Thymus (tissue), 11 donors: ENCODE results near the gene GYPC. TPM values are rescaled to one million over a fixed set of nuclear protein-coding genes. Genes with fewer than 3 reads are reported as not detected.

Experiments used
- DNase-seq, 9 donors: peaks; one replicate each; pipeline ENCODE4 v3.0.0-alpha.2; 2013; ENCODE audit warnings: low spot score in 9 of 9, low read depth in 6 of 9, missing footprints in 1 of 9
- H3K27ac ChIP-seq, 2 donors: one replicate each; pipeline ENCODE4 v1.5.1; 2013; ENCODE audit warnings: control low read depth in 1 of 2, low read depth in 1 of 2, low read length in 1 of 2, mild to moderate bottlenecking in 1 of 2, moderate library complexity in 1 of 2
- H3K27me3 ChIP-seq, 2 donors: one replicate each; pipeline ENCODE4 v1.5.1; 2013; ENCODE audit warnings: low read length in 1 of 2; ENCODE audit not compliant: control insufficient read depth in 2 of 2, insufficient read depth in 1 of 2
- H3K36me3 ChIP-seq, 2 donors: one replicate each; pipeline ENCODE4 v1.5.1; 2013; ENCODE audit warnings: low read length in 1 of 2, mild to moderate bottlenecking in 1 of 2, moderate library complexity in 1 of 2; ENCODE audit not compliant: control insufficient read depth in 2 of 2, insufficient read depth in 2 of 2
- H3K4me1 ChIP-seq, 2 donors: one replicate each; pipeline ENCODE4 v1.5.1; 2013; ENCODE audit warnings: low read length in 2 of 2; ENCODE audit not compliant: control insufficient read depth in 2 of 2, insufficient read depth in 2 of 2
- H3K4me3 ChIP-seq, 2 donors: one replicate each; pipeline ENCODE4 v1.5.1; 2013; ENCODE audit warnings: low read length in 2 of 2, control low read depth in 1 of 2, mild to moderate bottlenecking in 1 of 2
- H3K9me3 ChIP-seq, 2 donors: one replicate each; pipeline ENCODE4 v1.5.1; 2013; ENCODE audit warnings: low read length in 1 of 2, mild to moderate bottlenecking in 1 of 2; ENCODE audit not compliant: control insufficient read depth in 2 of 2, insufficient read depth in 1 of 2
- WGBS: extraction: QIAGEN DNeasy Blood & Tissue Kit; methylation state at CpG from one replicate; pipeline ENCODE4 v1.1.7; 2013; 5-methylcytosine and 5-hydroxymethylcytosine counted together
- polyA plus RNA-seq: library from polyadenylated mRNA; stranded (reverse); fragments of 200-250 nt; gene quantifications from one replicate; pipeline ENCODE4 v1.2.3, GENCODE V29; 2013
- total RNA-seq: library from RNA; stranded (reverse); fragments of 120-200 nt; gene quantifications from one replicate; pipeline ENCODE4 v1.2.4, GENCODE V29; 2013
- donor health status: healthy.

GYPC gene
- total and polyA plus RNA-seq, 2 donors = 83.2 to 136 TPM

DNA sequence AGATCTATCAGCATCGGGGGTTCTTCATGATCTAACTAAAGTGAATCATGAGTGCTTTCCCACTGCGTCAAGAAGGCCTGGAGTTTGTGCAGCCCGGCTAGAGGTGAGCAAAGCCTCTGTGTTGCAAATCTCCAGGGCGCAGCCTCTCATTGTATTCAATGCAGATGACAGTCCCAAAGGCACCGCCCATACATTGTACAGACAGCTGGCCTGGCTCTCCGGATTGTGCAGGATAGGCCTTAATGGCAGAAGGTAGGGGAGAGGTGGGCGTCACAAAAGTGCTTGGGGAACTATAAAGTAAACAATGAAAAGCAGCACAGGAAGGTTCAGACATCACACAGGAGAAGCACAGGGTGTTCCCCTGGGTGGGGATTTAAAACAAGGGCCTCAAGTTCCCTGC is 907 bp upstream of the GYPC start:
- H3K4me3 ChIP-seq = no peak overlapping the region
- H3K9me3 ChIP-seq = no peaks in the 10 kb centered on the region
- H3K36me3 ChIP-seq = no peaks in the 10 kb centered on the region
- no peaks in the 10 kb centered on the region for H3K27me3 ChIP-seq
- 96% methylated on average over 7 of the region's 7 CpGs for WGBS
- H3K4me1 ChIP-seq = peaks cover 21 to 43% of the 10 kb centered on the region in 2 donors
- DNase-seq = peak in 1 of 9 donors; percentile 15
- peak overlapping the region; percentile 55 to 91 for H3K27ac ChIP-seq

DNA sequence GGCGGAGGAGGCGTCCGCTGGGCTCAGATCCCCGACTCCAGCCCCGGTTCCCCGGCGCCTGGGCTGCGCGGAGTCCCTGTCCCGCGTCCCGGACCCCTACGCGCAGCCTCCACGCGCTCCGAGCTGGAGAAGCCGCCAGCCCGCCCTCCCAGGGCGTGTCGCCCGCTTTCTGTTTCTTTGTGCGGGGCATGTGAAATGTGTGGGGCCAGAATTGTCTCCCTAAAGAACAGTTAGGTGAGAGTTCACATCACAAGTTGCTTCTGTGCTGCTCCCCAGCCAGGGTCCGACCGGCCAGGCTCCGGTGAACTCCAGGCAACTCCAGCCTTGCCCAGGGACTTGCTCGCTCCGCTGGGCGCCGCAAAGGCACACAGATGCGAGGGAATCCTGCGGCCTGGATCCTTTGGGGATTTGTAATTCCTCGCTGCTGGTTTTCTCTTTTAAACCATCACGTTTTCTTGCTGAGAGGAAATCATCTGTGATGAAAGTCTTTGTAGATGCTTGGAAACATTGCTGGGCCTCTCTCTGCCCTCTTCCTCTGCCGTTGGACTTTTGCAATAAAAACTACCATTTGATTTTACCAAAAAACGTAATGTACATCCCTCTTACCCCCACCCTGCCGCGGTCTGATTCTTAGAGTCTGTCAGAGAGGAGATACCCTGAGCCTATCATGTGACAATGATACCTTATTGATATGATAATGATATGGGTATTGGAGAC is 631 bp downstream of the GYPC start:
- H3K4me1 ChIP-seq = peaks cover 23 to 56% of the 10 kb centered on the region in 2 donors
- under 1% methylated on average over 38 of the region's 38 CpGs for WGBS
- no peaks in the 10 kb centered on the region for H3K9me3 ChIP-seq
- DNase-seq = peak in 6 of 9 donors; percentile 21 to 68 (median 36)
- peak overlapping the region; percentile 56 to 76 for H3K4me3 ChIP-seq
- no peaks in the 10 kb centered on the region for H3K36me3 ChIP-seq
- no peaks in the 10 kb centered on the region for H3K27me3 ChIP-seq
- H3K27ac ChIP-seq = peak overlapping the region; percentile 91 to 92

DNA sequence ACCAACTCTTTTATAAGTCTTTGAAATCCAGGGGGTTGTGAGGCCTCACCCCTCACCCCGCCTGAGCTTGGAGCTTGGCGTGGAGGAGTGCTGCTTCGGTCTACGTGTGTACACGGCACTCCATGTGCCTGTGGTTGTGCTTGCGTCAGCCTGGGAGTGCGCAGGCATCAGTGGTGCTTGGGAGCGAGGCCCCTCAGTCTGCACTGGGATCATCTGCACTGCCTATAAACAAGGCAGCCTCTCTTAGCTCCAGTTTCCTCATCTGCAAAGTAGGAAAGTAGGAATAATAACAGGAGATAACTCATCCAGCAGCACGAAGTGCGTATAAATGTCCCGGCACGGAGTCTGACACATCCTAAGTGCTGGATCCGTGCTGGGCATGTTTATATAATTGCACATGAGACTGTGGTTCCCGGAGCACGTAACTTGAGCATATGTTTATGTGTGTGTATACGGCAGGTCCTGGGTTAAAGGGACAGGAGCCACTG is 1.2 kb downstream of the GYPC start:
- peak in 5 of 9 donors; percentile 28 to 65 (median 48) for DNase-seq
- peaks cover 23 to 62% of the 10 kb centered on the region in 2 donors for H3K4me1 ChIP-seq
- 6% methylated on average over 16 of the region's 16 CpGs for WGBS

DNA sequence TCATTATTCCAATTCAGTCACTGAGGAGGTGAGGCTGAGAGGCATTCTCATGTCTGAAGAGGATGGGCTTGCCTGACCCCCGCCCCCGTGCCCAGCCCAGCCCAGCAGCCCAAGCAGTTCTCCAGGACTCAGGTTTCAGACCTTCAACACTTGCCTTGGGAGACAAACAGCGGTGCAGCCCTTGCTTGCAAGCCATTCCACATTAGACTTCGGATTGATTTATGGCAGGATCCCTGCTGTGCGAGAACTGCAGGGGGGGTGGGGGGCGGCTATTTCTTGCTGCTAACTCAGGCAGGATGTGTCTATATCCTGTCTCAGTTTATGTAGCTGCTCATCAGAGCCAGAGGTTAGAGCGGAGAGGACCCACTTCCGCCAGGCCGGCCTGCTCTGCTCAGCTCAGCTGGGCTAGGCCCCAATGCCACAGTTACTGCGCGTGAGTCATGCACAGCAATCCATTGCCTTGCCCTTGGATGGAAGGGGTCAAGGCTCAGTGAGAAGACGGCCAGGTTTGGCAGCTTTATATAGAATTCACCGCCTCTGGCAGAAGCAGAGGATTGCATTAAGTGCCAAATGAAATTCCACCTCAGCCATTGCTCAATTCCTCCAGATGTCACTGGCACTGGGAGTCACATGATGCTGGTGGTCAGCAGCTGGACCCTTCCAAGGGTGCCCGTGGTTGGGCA is 1.8 kb downstream of the GYPC start:
- WGBS = 4% methylated on average over 14 of the region's 14 CpGs
- DNase-seq = peak in 7 of 9 donors; percentile 57 to 85 (median 61)
- H3K4me3 ChIP-seq = peak overlapping the region; percentile 56 to 76
- H3K4me1 ChIP-seq = peaks cover 23 to 68% of the 10 kb centered on the region in 2 donors
- H3K27me3 ChIP-seq = no peaks in the 10 kb centered on the region
- peak overlapping the region; percentile 91 to 92 for H3K27ac ChIP-seq
- no peaks in the 10 kb centered on the region for H3K9me3 ChIP-seq
- no peaks in the 10 kb centered on the region for H3K36me3 ChIP-seq

More for the DNA sequence above, 1.2 kb downstream of the GYPC start:
- Histone ChIP-seq H3K4me3 (peak overlapping the region; percentile 56 to 76), H3K27ac (peak overlapping the region; percentile 91 to 92), H3K9me3 (no peaks in the 10 kb centered on the region), H3K27me3 (no peaks in the 10 kb centered on the region), H3K36me3 (no peaks in the 10 kb centered on the region)

DNA sequence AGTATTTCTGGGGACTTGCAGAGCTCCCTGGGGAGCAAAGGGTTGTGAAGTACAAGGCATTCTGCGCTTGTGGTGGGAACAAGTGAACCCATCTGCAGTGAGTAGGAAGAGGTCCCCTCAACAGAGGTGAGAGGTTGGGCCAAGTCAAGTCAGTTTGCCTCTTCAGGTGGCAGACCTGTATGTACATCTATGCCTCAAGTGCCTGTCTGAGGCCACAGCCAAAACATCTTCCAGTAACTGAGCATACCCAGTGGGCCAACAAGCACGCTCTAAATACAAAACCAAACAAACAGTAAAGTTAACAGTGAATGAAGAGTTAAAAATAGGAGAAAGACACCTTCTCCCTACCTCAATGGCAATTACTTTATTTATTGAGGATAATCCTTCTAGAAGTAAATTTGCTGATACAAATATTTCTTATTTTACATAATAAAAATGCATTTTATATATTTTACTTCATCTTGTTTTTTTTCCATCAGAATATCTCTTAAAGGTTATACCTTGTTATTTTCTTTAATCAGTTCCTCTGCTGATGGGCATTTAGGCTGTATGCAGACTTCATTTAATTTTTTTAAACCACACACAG is 2.5 kb downstream of the GYPC start:
- H3K27ac ChIP-seq = peak overlapping the region; percentile 91 to 92
- DNase-seq = peak in 4 of 9 donors; percentile 23 to 66 (median 46)
- WGBS = 64% methylated on average over 2 of the region's 2 CpGs
- no peaks in the 10 kb centered on the region for H3K9me3 ChIP-seq
- peaks cover 23 to 73% of the 10 kb centered on the region in 2 donors for H3K4me1 ChIP-seq
- no peaks in the 10 kb centered on the region for H3K27me3 ChIP-seq
- peaks cover 0 to 4% of the 10 kb centered on the region in 2 donors for H3K36me3 ChIP-seq
- peak overlapping the region; percentile 56 to 76 for H3K4me3 ChIP-seq

DNA sequence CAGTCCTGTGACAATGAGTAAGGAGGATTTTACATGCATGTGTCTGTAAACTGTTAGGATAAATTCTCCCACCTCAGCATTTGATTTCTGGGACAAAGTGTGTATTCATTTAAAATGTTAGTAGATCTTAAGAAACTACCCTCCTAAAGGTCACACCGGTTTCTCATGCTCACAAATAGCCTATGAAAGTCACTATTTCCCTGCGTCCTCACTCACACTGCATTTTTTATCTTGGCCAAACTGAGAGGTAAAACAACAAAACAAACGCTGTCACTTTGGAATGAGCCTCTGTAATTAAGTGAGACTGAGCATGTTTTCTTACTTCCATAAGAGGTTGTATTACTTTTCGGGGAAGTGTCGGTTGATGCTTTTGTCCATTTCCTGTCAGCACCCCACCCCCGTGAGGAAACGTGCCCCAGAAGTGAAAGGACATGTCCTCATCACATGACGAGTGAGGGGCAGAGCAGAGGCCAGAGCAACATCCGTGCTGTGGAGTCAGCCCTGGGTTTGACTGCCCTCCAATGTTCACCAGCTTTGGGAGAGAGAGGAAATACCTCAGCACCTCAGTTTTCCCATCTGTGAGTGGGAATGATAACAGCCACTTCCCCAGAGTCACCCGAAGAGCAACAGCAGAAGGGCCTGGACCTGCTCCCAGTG is 3.1 kb downstream of the GYPC start:
- peak in 3 of 9 donors; percentile 25 to 66 (median 51) for DNase-seq
- Histone ChIP-seq H3K4me1 (peaks cover 23 to 80% of the 10 kb centered on the region in 2 donors), H3K27ac (peak overlapping the region; percentile 36 to 92), H3K4me3 (peak overlapping the region in 1 of 2 donors; percentile 9), H3K36me3 (peaks cover 0 to 8% of the 10 kb centered on the region in 2 donors), H3K9me3 (no peaks in the 10 kb centered on the region), H3K27me3 (no peaks in the 10 kb centered on the region)
- WGBS = 50% methylated on average over 10 of the region's 10 CpGs

DNA sequence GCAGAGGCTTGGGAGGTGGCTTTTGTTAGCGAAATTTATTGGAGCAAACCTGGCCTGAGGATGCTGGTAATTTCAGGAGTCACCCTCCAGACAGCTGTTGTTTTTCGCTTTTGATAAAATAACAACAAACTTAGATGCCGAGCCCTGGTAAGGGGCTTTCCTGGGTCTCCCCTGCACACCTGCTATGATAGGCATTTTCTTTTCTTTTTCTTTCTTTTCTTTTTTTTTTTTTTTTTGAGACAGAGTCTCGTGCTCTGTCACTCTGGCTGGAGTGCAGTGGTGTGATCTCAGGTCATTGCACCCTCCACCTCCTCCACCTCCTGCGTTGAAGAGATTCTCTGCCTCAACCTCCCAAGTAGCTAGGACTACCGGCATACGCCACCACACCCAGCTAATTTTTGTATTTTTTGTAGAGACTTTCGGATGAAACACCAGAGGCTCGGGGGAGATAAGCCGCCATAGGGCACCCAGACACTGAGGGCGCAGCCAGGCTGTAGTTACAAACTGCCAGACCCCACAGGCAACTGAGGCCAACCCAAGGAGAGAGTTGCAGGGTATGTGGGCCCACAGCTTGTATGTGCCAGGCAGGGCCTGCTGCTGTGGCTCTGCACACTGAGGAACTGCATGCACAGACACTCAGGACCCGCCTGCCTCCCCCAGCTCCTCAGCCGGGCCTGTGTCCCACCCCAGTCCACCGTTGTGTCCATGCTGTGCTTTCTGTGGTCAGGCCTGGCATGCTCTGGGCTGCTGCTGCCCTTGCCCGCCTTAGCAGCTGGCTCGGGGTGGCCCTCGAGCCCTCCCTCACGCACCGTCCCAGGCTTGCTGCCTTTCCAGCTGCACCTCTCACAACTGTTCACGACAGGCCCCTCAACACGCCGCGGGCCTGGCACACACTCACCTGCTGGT is 3.9 kb downstream of the GYPC start:
- peak in 1 of 9 donors; percentile 46 for DNase-seq
- H3K4me1 ChIP-seq = peaks cover 24 to 86% of the 10 kb centered on the region in 2 donors
- WGBS = 89% methylated on average over 23 of the region's 23 CpGs
- H3K4me3 ChIP-seq = peak overlapping the region in 1 of 2 donors; percentile 9
- no peaks in the 10 kb centered on the region for H3K27me3 ChIP-seq
- H3K36me3 ChIP-seq = peaks cover 0 to 8% of the 10 kb centered on the region in 2 donors
- peak overlapping the region; percentile 36 to 92 for H3K27ac ChIP-seq
- H3K9me3 ChIP-seq = no peaks in the 10 kb centered on the region

DNA sequence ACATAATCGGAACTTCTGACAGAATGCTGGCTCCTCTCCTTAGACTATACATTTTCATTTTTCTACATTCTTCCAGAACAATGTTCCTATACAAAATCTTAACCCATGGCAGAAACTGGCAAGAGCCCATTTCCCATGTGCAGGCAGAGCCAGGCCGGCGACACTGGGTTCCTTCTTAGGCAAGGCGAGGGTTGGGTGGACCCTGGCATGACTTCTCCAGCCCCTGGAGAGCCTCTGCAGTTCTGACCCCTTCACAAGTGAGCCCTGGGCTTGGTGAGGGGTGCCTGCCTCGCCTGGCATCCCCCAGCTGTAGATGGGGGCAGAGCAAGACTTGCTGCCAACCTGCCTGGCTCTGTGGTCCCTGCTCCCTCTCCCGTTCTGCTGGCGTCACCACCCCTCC is 5.0 kb downstream of the GYPC start:
- no peaks in the 10 kb centered on the region for H3K27me3 ChIP-seq
- peaks cover 28 to 86% of the 10 kb centered on the region in 2 donors for H3K4me1 ChIP-seq
- no peak for DNase-seq
- H3K4me3 ChIP-seq = no peak overlapping the region
- no peak overlapping the region for H3K27ac ChIP-seq
- H3K36me3 ChIP-seq = peaks cover 0 to 9% of the 10 kb centered on the region in 2 donors
- 87% methylated on average over 7 of the region's 7 CpGs for WGBS
- no peaks in the 10 kb centered on the region for H3K9me3 ChIP-seq
